ENCODE results near the gene NSDHL.

The NSDHL gene

DNA sequence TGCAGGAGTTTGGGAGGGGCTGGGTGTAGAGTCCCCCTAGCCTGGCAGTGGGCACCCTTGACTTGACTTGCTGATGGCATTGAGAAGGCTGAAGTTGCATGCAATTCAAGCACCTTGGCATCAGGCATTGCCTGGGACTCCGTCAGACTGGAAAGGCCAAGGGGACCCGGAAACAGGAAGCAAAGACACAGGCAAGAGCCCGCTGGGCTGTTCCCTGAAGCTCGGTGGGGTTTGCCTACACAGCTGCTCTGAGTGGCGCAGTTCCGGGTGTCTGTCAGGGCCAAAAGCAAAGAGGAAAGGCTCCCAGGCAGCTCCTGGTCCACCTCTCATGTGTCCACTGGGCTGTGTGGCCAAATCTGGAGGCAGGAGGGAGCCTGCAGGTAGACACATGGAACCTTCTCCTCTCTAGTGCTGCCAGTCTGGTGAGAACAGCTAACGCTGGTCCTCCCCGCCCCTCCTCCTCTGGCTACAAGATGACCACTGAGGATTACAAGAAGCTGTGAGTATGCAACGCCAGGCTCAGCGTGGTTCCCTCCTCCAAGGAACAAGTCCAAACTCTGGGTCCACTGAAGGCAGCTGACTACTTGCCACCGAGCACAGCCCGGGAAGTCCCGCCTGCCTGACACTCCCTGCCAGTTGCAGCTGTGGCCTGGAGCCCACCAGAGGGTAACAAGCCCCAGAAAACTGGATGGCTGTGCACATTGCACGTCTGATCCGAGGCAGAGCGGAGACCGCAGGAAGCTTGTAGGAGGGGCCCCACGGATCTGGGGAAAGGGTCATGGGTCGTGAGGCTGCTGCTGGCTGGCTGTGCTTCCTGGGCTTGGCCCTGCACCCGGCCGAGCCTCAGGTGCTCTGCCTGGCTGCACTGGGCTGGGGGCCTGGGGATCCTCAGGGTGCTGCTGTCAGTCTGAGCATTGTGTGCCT lies 87.1 kb downstream of the NSDHL start:
- no peak for TF ChIP-seq Cebpa-rat (IDR thresholded peaks at IDR 0.05)
- Histone ChIP-seq H3K36me3 (no peaks in the 10 kb centered on the region), H3K9me3 (replicated peaks in 1 of 11) (no peaks in the 10 kb centered on the region), H3K9ac (no peak overlapping the region), H3K4me2 (peak overlapping the region in 5 of 11 experiments; percentile 12 to 40 (median 26); a peak in 7 of 22 replicates), H3K27me3 (peaks cover 61 to 100% (median 98%) of the 10 kb centered on the region in 11 experiments), H3K4me3 (no peak overlapping the region), H3K4me1 (peaks cover 36 to 63% (median 44%) of the 10 kb centered on the region in 10 experiments), H3K27ac (no peak overlapping the region), H4K20me1 (peaks cover 0 to 43% (median 3%) of the 10 kb centered on the region in 11 experiments; a peak in 9 of 22 replicates)

DNA sequence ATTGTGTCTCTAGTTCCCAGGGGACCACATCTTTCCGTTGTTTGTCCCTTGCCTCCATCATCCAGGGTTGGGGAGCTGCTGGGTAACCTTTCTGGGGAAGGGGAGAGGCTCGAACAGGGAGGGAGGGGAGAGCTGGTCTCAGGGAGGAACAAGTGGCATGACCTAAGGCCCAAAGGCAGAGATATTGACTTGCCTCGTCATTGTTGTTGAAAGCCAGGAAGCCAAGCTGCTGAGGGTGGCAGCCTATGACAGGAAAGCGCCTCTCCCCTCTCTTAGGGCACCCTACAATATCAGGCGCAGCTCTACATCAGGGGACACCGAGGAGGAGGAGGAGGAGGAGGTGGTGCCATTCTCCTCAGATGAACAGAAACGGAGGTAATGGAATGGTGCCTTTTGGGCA lies 87.8 kb downstream of the NSDHL start:
- Histone ChIP-seq H3K4me1 (peaks cover 28 to 55% (median 36%) of the 10 kb centered on the region in 10 experiments), H4K20me1 (peaks cover 0 to 47% (median 3%) of the 10 kb centered on the region in 11 experiments; a peak in 9 of 22 replicates), H3K9ac (no peak overlapping the region), H3K36me3 (no peaks in the 10 kb centered on the region), H3K4me3 (no peak overlapping the region), H3K4me2 (peak overlapping the region in 5 of 11 experiments; percentile 12 to 40 (median 26); a peak in 6 of 22 replicates), H3K9me3 (replicated peaks in 1 of 11) (no peaks in the 10 kb centered on the region), H3K27ac (peak overlapping the region in 1 of 11 experiments; percentile 43; a peak in 3 of 22 replicates), H3K27me3 (peaks cover 69 to 100% (median 98%) of the 10 kb centered on the region in 11 experiments)
- no peak for TF ChIP-seq Cebpa-rat (IDR thresholded peaks at IDR 0.05)
